Left ventricle myocardium inferior (tissue), 1 donor: ENCODE measurements around the gene EP400. TPM values are rescaled to one million over a fixed set of nuclear protein-coding genes. Genes with fewer than 3 reads are reported as not detected.

Experiments used
- DNase-seq: peaks from one replicate; pipeline ENCODE4 v3.0.0-alpha.2; 2020
- H3K27ac ChIP-seq: fragments of 200-600 bp; replicated peaks from 2 replicates; pipeline ENCODE4 v1.8.0; 2021
- H3K27me3 ChIP-seq: fragments of 200-600 bp; 2 replicates; pipeline ENCODE4 v1.8.0; 2021; ENCODE audit warnings: low read depth
- H3K36me3 ChIP-seq: fragments of 200-600 bp; 2 replicates; pipeline ENCODE4 v1.8.0; 2021
- H3K4me1 ChIP-seq: fragments of 200-600 bp; 2 replicates; pipeline ENCODE4 v1.8.0; 2021
- H3K4me3 ChIP-seq: fragments of 200-600 bp; 2 replicates; pipeline ENCODE4 v1.8.0; 2021; ENCODE audit warnings: mild to moderate bottlenecking, moderate library complexity
- H3K9me3 ChIP-seq: fragments of 200-600 bp; replicated peaks from 2 replicates; pipeline ENCODE4 v1.8.0; 2021
- CTCF ChIP-seq: fragments of 200-600 bp; IDR thresholded peaks from 2 replicates; pipeline ENCODE4 v1.8.0; 2021; ENCODE audit warnings: antibody characterized with exemption, mild to moderate bottlenecking, borderline replicate concordance
- intact Hi-C: fragments of 100-400 bp; cut with micrococcal nuclease; formaldehyde crosslinking; loops from one replicate; pipeline ENCODE4 v1.11.0; 2022
- total RNA-seq: library from RNA; stranded (reverse); fragmentation: NEBNext Ultra II Directional; extraction: Animal tissue kit (Norgen Biotek cat#: 25700); gene quantifications from one replicate; pipeline ENCODE4 v1.2.1, GENCODE V29; 2021
- donor health status: DM: no; HTN: yes; CAD: no; lungs with severe emphysema.

EP400 gene
- total RNA-seq, 1 donor from 2014 or later = 15.3 TPM

- no peak for DNase-seq
- peak overlapping the region; percentile 87 for H3K27ac ChIP-seq
- H3K9me3 ChIP-seq = no peaks in the 10 kb centered on the region
- TF ChIP-seq CTCF = no peak
- H3K4me3 ChIP-seq = no peak overlapping the region
- H3K27me3 ChIP-seq = no peaks in the 10 kb centered on the region
- intact Hi-C loops = no loop called here
- peaks cover 42% of the 10 kb centered on the region for H3K36me3 ChIP-seq
- H3K4me1 ChIP-seq = peaks cover 54% of the 10 kb centered on the region
Measured at GRCh38 chr12:131922772-131923171, 27.0 kb upstream of the EP400 start.

- no peak for TF ChIP-seq CTCF
- peaks cover 59% of the 10 kb centered on the region for H3K4me1 ChIP-seq
- intact Hi-C loops = no loop called here
- H3K27me3 ChIP-seq = no peaks in the 10 kb centered on the region
- peak overlapping the region; percentile 87 for H3K27ac ChIP-seq
- no peak for DNase-seq
- no peak overlapping the region for H3K4me3 ChIP-seq
- no peaks in the 10 kb centered on the region for H3K9me3 ChIP-seq
- peaks cover 41% of the 10 kb centered on the region for H3K36me3 ChIP-seq
Measured at GRCh38 chr12:131923260-131923659, 26.5 kb upstream of the EP400 start.

- H3K4me1 ChIP-seq = peaks cover 56% of the 10 kb centered on the region
- peak overlapping the region; percentile 98 for H3K27ac ChIP-seq
- H3K9me3 ChIP-seq = no peaks in the 10 kb centered on the region
- intact Hi-C loops = no loop called here
- no peak for TF ChIP-seq CTCF
- H3K36me3 ChIP-seq = peaks cover 16% of the 10 kb centered on the region
- no peaks in the 10 kb centered on the region for H3K27me3 ChIP-seq
- H3K4me3 ChIP-seq = no peak overlapping the region
- no peak for DNase-seq
Measured at GRCh38 chr12:131927110-131928079, 22.3 kb upstream of the EP400 start.

GRCh38 chr12:131928080-131928710, 21.5 kb upstream of the EP400 start:
- H3K27me3 ChIP-seq = no peaks in the 10 kb centered on the region
- H3K4me3 ChIP-seq = peak overlapping the region; percentile 84
- H3K27ac ChIP-seq = peak overlapping the region; percentile 98
- intact Hi-C loops = no loop called here
- H3K4me1 ChIP-seq = peaks cover 48% of the 10 kb centered on the region
- H3K36me3 ChIP-seq = peaks cover 18% of the 10 kb centered on the region
- DNase-seq = no peak
- TF ChIP-seq CTCF = no peak
- no peaks in the 10 kb centered on the region for H3K9me3 ChIP-seq

- Histone ChIP-seq H3K36me3 (peaks cover 26% of the 10 kb centered on the region), H3K4me3 (peak within 1 kb of the TSS; percentile 84), H3K27ac (peak within 1 kb of the TSS; percentile 98), H3K9me3 (no peaks in the 10 kb centered on the region), H3K27me3 (no peaks in the 10 kb centered on the region), H3K4me1 (peaks cover 43% of the 10 kb centered on the region)
- DNase-seq = peak; percentile 95
- no peak for TF ChIP-seq CTCF
- intact Hi-C loops = no loop called here
Measured at GRCh38 chr12:131928711-131929580, 20.8 kb upstream of the EP400 start, which contains the start of gene PUS1. PUS1 (plus strand) TSS chr12:131929276; CDS start chr12:131929723, 447 bp downstream.
